Measurements from ENCODE around the gene CTDP1. TPM values are rescaled to one million over a fixed set of nuclear protein-coding genes. Genes with fewer than 3 reads are reported as not detected.

CTDP1 gene
- total RNA-seq, 4 donors from 2014 or later, result 12.3 to 21.8 (median 16.5) TPM

DNA sequence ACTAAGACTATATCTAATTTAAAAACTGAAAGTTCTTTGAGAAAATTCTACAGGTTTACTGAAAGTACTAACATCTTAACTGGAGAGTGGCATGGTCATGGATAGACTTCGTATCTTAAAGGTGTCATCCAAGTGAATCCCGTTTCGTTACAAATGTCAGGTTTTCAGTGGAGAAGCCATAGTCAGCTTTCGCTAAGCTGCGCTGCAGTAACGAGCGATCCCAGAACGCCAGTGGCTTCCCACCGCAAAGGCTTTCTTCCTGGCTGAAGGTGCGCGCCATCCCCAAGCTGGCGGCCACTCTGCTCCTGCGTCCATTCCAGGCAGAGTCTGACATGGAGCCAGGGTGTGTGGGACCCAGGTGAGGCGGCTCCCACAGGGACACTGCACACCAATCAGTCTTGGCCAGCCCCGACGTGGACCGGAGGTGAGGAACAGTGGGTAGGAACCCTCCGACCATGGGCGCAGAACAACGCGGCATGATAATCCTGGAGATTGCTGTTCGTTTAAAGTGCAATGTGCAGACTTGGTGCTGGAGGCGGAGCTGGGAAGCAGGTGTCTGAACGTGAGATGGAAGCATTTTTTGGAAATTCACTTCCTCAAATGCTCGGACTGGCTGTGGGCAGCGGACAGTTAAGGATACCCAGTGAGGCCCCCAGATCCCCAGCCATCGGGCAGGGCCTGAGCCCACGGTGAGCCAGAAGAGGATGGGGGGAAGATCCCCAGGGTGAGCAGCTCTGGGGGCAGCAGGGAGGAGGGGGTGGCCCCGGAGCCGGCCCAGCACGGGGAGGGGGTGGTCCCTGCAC lies 90.3 kb downstream of the CTDP1 start:
- ATAC-seq (no peak), DNase-seq (no peak)
- H3K27me3 ChIP-seq, result peaks cover 10 to 14% (median 11%) of the 10 kb centered on the region in 3 donors
- H3K9me3 ChIP-seq, result peaks cover 0 to 8% (median 0%) of the 10 kb centered on the region in 3 donors
- intact Hi-C loops (cut with DNase I; ENCODE audit: low total_unique reads), result no loop called here
- no peaks in the 10 kb centered on the region for H3K36me3 ChIP-seq
- TF ChIP-seq POLR2A (IDR thresholded peaks at IDR 0.05), result no peak
- TF ChIP-seq, protein P1, sequence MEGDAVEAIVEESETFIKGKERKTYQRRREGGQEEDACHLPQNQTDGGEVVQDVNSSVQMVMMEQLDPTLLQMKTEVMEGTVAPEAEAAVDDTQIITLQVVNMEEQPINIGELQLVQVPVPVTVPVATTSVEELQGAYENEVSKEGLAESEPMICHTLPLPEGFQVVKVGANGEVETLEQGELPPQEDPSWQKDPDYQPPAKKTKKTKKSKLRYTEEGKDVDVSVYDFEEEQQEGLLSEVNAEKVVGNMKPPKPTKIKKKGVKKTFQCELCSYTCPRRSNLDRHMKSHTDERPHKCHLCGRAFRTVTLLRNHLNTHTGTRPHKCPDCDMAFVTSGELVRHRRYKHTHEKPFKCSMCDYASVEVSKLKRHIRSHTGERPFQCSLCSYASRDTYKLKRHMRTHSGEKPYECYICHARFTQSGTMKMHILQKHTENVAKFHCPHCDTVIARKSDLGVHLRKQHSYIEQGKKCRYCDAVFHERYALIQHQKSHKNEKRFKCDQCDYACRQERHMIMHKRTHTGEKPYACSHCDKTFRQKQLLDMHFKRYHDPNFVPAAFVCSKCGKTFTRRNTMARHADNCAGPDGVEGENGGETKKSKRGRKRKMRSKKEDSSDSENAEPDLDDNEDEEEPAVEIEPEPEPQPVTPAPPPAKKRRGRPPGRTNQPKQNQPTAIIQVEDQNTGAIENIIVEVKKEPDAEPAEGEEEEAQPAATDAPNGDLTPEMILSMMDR (IDR thresholded peaks at IDR 0.05 in 4 of 5, conservative IDR thresholded peaks at IDR 0.05 in 1 of 5), result no peak
- in situ Hi-C loops (cut with MboI; ENCODE audit: low sequenced_read_pairs in 4 of 4), result no loop called here
- H3K4me1 ChIP-seq, result no peaks in the 10 kb centered on the region
- H3K4me3 ChIP-seq, result no peak overlapping the region
- H3K27ac ChIP-seq, result no peak overlapping the region

DNA sequence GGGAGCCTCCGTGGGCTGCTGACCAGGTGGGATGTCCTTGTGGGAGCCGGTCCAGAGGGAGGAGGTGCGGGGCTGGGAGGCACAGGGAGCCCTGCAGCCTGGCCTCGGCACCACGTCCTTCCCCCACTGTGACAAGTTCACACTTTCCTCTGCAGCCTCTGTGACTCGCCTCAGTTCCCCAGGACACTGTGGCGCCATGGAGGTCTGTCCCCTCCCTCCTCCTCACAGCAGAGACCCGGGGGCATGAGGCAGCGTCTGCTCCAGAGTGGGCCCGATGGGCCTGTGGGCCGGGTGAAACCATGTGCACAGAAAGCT lies 90.9 kb downstream of the CTDP1 start:
- DNase-seq (no peak), ATAC-seq (no peak)
- H3K27me3 ChIP-seq, result peaks cover 10 to 14% (median 12%) of the 10 kb centered on the region in 3 donors
- H3K27ac ChIP-seq, result no peak overlapping the region
- H3K4me1 ChIP-seq, result no peaks in the 10 kb centered on the region
- in situ Hi-C loops (cut with MboI; ENCODE audit: low sequenced_read_pairs in 4 of 4) (no loop called here), intact Hi-C loops (cut with DNase I; ENCODE audit: low total_unique reads) (no loop called here)
- H3K9me3 ChIP-seq, result peaks cover 0 to 8% (median 0%) of the 10 kb centered on the region in 3 donors
- no peaks in the 10 kb centered on the region for H3K36me3 ChIP-seq
- H3K4me3 ChIP-seq, result no peak overlapping the region
- TF ChIP-seq, protein P1 (IDR thresholded peaks at IDR 0.05 in 4 of 5, conservative IDR thresholded peaks at IDR 0.05 in 1 of 5), result no peak
- TF ChIP-seq POLR2A (IDR thresholded peaks at IDR 0.05), result no peak

GRCh38 chr18:79770826-79771225 lies 91.2 kb downstream of the CTDP1 start:
- TF ChIP-seq POLR2A (IDR thresholded peaks at IDR 0.05), result no peak
- TF ChIP-seq, protein P1 (IDR thresholded peaks at IDR 0.05 in 4 of 5, conservative IDR thresholded peaks at IDR 0.05 in 1 of 5), result no peak

GRCh38 chr18:79771446-79772107 lies 92.0 kb downstream of the CTDP1 start:
- Histone ChIP-seq H3K4me1 (no peaks in the 10 kb centered on the region), H3K27me3 (peaks cover 10 to 16% (median 14%) of the 10 kb centered on the region in 3 donors), H3K9me3 (peaks cover 0 to 8% (median 0%) of the 10 kb centered on the region in 3 donors), H3K27ac (no peak overlapping the region), H3K36me3 (no peaks in the 10 kb centered on the region), H3K4me3 (no peak overlapping the region)
- ATAC-seq (no peak), DNase-seq (no peak)
- in situ Hi-C loops (cut with MboI; ENCODE audit: low sequenced_read_pairs in 4 of 4) (no loop called here), intact Hi-C loops (cut with DNase I; ENCODE audit: low total_unique reads) (no loop called here)
- TF ChIP-seq POLR2A (IDR thresholded peaks at IDR 0.05), result no peak
- TF ChIP-seq, protein P1 (IDR thresholded peaks at IDR 0.05 in 4 of 5, conservative IDR thresholded peaks at IDR 0.05 in 1 of 5), result no peak

More at GRCh38 chr18:79770826-79771225, 91.2 kb downstream of the CTDP1 start:
- no peak for DNase-seq
- Histone ChIP-seq H3K9me3 (peaks cover 0 to 8% (median 0%) of the 10 kb centered on the region in 3 donors), H3K27ac (no peak overlapping the region), H3K4me1 (no peaks in the 10 kb centered on the region), H3K4me3 (no peak overlapping the region), H3K27me3 (peaks cover 10 to 16% (median 14%) of the 10 kb centered on the region in 3 donors), H3K36me3 (no peaks in the 10 kb centered on the region)
- ATAC-seq, result no peak
- in situ Hi-C loops (cut with MboI; ENCODE audit: low sequenced_read_pairs in 4 of 4) (no loop called here), intact Hi-C loops (cut with DNase I; ENCODE audit: low total_unique reads) (no loop called here)

Measured in gastrocnemius medialis (tissue), 4 donors.